Stimulated activated naive CD4-positive, alpha-beta T cell treated with Interleukin-2 at 50 U/mL for 16 hours (primary cell): ENCODE results near the gene PRRC2C.
A peak's percentile ranks its signal among the peaks of the same experiment; 100 is the strongest.
"Not testable (repeated sequence)": the region's sequence is repeated elsewhere in the genome, so short reads cannot be mapped to it uniquely, and the experiment has no call there.

ENCODE experiments used
- DNase-seq: peaks from one replicate; lab custom pipeline; 2025; lab: John Stamatoyannopoulos, UW

Gene PRRC2C

DNA sequence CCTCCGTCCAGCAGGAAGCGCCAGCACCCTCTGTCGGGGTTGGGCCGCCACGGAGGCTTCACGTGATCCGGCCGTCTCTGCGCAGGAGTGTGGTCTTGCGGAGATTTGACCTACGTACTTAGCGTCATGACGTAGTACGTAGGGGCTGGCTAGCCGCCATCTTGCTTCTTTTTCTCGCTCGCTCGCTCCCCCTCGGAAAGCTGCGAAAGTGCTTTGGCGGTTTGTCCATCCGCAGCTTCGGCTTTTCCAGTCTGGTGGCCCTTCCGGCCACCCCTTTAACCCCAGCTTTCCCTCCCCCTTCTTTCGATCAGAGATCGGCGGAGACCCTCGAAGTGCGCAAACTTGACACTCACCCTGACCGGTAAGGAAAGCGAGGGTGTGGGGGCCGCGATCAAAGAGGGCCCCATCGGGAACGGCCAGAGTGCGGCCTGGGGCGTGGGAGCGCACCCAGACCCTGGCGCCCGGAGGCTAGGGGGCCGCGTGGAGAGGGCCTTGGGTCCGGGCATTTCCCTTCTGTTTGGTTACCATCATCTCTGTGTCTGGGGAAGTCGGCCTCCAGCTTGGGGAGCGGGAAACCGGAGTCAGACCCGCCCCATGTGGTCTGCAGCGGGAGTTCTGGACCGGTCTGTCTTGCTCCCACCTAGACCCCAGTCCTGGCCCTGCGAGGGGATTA lies at the start of gene PRRC2C:
PRRC2C (plus strand) TSS at position 156 of the 673 bp plus-strand sequence. CDS start 26,559 bp downstream, outside the sequence.
- DNase-seq = peak; percentile 93

DNA sequence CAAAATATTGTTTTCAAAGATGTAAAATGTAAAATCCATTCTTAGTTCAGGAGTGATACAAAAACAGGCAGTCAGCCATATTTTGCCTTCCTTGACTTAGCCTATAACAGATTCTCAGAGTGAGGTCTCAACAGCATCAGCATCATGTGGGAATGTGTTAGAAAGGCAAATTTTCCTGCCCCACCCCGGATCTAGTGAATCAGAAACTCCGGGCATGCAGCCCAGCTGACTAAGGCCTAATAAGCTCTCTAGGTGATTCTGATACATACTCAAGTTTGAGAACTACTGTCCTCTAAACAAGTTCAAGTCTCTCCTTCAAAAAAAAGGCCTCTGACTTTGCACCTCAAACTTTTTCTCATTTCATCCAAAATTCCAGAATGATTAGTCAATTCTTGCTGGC lies 46.9 kb upstream of the PRRC2C start:
- no peak for DNase-seq

DNA sequence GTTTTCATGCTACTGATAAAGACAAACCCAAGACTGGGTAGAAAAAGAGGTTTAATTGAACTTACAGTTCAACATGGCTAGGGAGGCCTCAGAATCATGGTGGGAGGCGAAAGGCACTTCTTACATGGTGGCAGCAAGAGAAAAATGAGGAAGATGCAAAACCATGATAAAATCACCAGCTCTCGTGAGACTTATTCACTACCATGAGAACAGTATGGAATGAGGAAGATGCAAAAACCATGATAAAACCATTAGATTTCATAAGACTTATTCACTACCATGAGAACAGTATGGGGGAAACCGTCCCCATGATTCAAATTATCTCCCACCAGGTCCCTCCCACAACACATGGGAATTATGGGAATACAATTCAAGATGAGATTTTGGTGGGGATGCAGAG lies 45.1 kb upstream of the PRRC2C start:
- DNase-seq = not testable (repeated sequence)

DNA sequence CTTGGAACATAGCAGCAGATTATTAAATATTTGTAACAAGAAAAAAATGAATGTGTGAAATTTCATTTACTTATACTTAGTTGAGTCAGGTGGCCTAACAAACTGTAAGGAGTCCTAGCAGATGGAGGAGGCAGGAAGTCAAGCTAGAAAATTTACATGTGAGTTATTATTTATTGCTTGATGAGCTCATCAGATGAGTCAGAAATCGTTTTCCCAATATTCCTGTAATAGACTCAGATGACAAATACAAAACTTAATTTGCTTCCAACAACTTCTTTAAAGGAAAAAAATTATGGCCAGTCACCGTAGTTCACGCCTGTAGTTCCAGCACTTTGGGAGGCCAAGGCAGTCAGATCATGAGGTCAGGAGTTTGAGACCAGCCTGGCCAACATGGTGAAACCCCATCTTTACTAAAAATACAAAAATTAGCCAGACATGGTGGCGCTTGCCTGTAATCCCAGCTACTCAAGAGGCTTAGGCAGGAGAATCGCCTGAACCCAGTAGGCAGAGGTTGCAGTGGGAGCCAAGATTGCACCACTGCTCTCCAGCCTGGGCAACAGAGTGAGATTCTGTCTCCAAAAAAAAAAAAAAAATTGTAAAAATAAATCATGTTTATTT lies 43.9 kb upstream of the PRRC2C start:
- not testable (repeated sequence) for DNase-seq

DNA sequence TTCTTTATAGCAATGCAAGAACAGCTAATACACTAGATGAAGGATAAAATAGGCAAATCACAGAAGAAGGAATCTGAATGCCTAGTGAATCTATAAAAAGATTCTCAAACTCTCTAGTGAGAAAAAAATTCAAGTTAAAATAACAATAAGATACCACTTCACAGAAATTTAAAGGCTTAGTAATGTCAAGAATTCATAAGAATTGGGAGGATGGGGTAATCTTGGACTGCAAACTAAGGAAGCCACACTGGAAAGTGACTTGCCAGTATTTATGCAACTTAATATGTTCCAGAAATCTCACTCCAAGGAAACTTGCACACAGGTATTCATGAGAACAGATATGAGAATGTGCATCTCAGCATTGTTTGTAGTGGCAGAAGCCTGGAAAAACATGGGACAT lies 38.9 kb upstream of the PRRC2C start:
- DNase-seq = no peak

DNA sequence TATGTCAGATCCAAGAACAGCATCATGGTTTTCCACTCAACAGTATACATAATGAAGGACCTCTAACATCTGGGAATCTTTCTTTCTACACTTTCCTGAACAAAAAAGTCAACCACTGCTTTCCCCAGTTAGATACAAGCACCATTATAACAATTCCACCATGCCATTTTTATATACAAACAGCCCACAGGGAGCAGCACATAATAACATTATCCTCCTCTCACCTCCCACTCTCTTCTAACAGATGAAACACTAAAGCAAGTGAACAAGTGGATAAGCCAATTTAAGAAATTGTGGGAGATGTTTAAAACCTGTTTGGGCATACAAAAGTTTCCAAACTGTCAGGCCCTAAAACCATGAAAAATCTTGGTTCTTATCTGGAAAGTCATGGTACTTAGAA lies 29.4 kb upstream of the PRRC2C start:
- no peak for DNase-seq

DNA sequence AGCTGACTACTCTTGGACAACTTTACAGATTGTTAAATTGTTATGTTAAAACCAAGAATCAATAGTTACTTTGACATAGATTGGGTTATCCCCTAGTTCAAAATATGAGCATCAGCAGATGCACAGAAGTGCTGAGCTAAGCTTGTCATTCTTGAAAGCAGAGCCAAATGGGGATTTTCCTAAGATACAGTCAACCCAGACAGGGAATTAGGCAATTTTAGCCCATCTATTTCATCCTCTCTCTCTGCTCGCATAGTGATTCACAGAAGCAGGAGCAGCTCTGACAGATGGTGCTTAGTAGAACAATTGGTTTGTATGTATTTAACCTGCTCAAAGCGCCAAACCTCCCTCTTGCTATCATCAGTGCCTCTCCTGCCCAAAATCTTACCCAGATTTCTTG lies 27.9 kb upstream of the PRRC2C start:
- DNase-seq = no peak

DNA sequence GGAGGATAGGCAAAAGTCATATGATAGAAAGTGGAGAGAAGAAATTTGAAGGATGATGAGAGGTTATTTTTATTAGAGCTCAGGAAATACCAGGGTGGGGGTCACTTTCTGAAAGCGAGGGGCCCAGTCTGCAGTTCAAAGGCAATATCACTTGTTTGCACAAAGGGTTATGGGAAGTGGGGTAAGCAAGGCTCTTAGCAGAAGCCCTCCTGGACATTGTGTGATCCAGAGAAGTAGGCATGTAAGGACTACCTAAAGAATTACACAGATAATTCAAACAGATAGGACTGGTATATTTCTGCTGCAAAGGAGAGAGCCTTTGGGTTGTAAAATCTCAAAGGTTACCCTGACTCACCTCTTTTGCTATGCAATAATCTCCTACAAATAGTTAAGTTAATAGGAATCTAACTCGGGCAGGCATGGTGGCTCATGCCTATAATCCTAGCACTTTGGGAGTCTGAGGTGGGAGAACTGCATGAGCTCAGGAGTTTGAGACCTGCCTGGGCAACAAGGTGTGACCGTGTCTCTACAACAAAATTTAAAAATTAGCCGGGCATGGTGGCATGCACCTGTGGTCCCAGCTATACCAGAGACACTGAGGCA lies 25.2 kb upstream of the PRRC2C start:
- no peak for DNase-seq

DNA sequence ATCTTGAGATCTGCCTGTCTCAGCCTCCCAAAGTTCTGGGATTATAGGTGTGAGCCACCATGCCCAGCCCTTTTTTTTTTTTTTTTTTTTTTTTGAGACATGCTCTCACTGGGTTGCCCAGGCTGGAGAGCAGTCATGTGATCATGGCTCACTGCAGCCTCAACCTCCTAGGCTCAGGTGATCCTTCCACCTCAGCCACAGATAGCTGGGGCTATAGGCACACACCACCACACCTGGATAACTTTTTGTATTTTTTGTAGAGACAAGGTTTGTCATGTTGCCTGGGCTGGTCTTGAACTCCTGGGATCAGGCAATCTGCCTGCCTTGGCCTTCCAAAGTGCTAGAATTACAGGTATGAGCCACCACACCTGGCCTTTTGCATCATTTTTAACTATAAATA lies 17.7 kb upstream of the PRRC2C start:
- DNase-seq = no peak

DNA sequence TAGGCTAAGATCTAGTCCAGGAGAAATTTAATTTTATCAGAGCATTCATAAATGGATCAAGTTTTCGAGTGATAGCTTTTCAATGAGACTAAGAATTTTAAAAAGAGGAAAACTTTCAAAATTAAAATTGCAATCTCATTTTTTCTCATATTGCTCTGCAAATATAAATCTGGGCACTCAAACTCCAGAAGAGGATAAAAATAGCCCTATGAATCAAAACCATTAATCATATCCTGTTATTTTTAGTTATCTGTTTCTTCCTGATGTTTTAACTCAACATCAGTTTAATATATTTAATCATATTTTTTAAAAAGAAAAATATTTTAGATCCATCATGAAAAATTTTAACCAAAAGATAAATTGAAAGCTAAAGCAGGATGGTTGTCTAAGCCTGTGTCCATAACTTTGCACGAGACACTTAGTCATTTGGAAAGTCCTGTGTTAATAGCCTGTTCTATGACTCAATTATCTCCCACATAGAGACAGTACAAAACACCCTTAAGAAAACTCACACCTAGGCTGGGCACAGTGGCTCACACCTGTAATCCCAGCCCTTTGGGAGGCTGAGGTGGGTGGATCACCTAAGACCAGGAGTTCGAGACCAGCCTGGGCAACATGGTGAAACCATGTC lies 17.1 kb upstream of the PRRC2C start:
- no peak for DNase-seq

DNA sequence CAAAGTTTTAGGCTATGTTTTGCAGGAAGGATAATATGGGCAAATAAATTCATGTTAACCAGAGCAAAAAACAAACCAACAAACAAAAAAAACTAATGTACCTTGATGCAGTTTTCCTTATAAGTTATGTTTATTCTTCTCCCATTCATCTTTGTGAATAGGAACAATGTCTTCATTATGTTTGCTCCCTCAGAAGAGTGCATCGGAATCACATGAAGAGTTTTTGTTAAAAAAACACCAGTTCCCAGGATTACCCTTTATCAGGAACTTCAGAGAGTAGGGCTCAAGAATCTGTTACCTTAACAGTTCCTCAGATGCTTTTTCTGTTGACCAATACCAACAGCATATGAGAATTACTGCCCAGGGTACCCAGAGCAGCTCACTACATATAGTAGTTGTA lies 14.6 kb upstream of the PRRC2C start:
- no peak for DNase-seq

DNA sequence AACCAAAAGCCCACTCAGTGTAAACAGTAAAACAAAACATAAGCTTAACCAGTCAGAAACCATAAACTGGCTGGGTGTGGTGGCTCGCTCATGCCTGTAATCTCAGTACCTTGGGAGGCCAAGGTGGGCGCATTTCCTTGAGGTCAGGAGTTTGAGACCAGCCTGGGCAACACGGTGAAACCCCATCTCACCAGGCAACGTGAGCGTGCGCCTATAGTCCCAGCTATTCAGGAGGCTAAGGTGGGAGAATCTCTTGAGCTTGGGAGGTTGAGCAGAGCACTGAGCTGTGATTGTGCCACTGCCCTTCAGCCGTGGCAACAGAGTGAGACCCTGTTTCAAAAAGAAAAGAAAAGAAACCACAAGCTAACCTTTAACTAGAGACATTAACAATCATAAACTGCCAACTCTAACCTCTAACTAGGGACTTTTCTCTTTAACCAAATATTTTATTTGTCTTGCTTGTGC lies 13.1 kb upstream of the PRRC2C start:
- DNase-seq = no peak

DNA sequence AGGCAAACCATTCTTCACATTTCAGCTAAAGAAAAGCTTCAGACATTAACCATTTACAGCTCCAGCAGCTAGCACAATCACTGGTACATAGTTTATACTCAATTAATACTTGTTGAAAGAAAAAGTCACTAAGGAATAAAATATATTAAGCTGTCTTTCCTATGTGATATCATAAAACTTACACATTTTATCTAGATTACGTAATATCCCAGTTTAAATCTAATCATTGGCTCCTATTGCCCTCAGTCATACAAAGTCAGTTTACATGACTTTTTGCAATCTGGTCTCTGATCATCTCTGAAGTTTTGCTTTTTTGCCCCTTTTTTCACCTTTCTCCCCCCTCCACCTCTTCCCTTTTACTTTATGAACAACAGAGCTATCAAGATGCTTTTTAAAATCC lies 8.5 kb upstream of the PRRC2C start:
- DNase-seq = no peak

DNA sequence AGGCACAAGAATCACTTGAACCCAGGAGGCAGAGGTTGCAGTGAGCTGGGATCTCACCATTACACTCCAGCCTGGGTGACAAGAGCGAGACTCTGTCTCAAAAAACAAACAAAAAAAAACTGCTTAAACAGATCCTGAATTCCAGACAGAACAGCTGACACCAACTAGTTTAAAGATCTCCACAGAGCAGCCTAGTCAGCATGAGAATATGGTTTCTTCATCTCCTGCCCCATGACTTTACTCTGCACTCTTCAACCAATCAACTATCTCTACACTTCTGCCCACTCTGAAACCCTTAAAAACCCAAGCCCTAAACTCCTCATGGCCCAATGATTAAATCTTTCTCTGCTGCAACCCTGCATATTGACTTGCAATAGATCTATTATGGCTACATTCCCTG lies 7.5 kb upstream of the PRRC2C start:
- DNase-seq = no peak

DNA sequence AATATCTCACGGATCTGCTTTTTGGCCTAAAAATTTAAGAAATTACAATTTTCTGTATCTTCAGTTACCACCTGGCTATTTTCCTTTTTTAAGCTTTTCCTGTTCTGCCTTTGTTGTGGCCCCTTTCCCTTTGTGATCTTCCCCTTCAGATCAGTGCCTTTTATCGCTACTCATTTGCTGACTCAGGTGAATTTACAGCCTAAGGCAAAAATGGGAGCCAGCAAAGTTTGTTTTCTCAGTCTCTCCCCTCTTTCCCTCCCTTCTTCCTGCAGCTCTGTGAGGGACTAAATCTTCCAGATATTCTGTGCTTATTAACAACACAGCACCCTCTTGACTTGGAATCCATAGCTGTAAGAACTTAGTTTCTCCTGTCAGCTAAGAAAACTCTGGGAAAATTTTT lies 5.3 kb upstream of the PRRC2C start:
- no peak for DNase-seq

DNA sequence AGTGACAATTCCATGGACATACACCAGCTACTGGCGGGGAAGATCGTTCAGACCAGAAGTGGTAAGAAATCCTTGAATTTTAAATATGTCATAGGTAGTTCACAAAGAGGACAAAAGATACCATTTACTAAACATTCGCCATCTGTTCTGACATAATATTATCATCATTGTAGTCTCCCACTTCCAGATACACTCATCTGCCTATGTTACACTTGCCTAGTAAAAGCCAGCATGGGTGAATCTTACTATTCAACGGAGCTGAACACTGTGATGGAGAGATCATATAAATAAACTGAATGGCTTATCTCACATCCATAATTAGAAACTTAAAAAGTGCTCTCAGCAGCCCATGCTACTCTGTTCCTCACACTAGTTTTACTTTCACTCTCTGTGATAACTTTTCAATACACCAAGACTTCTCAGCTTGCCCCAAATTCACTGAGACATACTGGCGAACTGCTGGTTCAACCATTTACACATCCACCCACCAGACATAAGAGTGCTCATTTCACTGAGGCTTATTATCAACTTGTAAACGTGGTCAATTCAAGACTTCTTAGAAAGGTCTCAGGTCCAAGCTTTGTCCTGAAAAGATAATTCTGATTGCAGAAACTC lies 463 bp upstream of the PRRC2C start:
- no peak for DNase-seq

DNA sequence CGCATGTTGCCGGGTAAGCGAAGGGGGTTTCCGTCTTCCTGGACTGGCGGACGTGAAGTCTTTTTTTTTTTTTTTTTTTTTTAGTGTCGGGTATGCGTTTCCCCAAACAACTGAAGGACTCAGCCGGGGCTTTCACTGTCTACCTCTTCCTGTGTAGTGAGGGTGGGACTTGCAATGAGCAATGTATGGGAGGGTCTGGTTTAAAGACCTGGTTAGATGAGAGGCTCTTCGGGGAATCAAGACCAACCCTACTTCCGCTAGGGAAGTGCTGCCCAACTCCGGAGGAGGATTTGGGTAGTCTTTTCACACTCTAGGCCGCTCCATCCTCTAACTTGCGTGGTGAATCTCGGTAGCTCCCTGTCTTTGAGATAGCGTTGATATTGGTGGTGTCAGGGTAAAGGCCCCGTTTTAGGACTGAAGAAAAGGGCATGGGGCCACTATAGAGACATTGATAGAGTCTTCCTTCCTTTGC lies 754 bp downstream of the PRRC2C start:
- peak; percentile 73 for DNase-seq

DNA sequence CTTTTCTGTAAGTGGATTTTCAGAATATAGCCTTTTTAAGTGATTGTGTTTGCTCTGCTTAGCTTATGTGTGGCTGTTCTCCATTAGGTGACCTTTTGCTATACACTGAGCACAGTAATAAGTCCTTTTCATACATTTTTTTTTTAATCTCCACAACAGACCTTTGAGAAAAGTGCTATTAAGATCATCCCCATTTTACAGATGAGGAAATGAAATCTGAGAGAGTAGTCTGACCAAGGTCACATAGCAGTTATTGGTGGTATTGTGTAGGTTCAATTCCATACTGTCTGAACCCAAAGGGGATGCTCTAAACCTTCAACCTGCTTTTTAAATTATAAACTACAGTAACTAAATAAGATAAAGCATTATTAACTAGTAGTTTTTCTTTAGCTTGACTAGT lies 1.7 kb downstream of the PRRC2C start:
- no peak for DNase-seq

DNA sequence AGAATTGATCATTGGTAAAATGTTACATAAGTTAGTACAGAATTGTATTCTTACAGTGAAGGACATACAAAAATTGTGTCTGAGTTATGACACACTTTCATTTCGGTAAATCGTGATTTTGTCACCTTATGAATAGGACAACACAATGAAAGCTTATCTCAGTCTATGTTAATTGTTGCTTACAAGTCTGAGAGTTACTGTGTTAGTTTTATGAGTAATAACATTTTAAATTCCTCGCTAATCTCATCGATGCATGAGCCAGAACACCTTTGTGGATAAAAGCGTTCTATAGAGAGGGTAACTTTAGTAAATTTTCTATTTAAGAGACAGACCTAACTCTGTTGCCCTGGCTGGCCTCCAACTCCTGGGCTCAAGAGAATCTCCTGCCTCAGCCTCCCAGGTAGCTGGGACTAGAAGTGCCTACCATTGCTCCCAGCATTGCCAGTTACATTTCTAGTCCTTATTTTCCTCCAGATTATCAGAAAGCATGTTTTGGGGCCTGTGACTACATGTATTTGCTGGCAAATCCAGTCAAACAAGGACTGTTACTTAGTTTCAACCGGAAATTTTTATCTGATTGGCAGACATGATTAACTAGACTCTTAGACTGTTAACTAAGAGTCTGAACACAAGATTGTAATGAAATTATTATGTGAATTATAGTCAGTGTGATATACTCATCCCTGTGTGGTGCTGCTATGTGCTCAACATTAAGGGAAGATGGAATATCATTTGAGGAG lies 3.0 kb downstream of the PRRC2C start:
- DNase-seq = no peak

DNA sequence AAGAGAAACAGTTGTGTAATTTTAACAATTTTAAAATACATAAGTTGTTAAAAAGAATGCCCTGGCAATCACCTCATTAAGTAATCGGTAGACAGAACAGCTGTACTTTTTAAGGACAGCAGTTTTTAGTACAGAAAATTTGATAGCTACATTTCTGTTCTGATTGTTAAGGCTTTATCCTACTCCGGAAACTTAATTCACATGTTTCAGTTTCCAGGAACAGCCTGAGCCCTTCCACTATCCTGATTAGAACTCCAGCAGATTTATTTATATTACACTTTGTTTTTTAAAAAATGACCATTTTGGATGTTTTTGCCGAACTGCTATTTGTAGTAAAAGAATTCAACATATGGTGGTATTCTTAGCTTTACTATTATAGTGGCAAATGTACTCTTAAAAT lies 8.7 kb downstream of the PRRC2C start:
- DNase-seq = no peak

DNA sequence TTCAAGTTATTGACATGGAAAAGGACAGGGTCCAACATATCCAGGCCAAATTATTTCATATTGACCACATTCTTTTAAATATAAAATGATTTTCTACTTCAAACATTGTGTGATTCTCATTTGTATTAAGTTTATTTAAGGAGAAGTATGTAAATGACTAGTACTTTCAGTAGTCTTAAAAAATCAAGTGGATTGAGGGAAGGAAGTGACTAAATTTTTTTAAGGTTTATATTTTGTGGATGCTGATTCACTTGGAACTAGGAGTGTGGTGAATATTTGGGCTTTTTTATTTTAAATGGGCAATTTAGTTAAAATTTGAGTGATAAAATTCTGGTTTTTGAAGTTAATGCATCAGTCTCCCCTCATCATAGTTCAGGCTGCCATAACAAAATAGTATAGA lies 10.1 kb downstream of the PRRC2C start:
- DNase-seq = no peak

DNA sequence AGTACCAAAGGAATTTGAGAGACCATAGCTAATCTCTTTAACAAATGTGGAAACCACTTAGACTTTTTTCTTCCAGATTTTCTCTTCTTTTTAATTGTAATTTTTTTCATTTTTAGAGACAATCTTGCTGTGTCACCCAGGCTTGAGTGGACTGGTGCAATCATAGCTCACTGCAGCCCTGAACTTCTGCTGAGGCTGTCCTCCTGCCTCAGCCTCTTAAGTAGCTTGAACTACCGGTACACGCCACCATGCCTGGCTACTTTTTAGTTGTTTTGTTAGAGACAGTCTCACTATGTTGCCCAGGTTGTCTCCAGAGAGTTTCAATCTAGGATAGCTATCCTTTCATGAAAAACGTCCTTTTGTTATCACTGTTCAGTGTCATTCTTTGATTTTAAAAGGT lies 15.0 kb downstream of the PRRC2C start:
- DNase-seq = no peak
